B cell (primary cell): ENCODE results near the gene ELAVL2.

ENCODE experiments used
- EZH2 ChIP-seq: IDR thresholded peaks from 2 replicates; pipeline ENCODE4 v1.6.1; 2012; ENCODE audit warnings: borderline replicate concordance, low read depth, mild to moderate bottlenecking, moderate library complexity, low read length; ENCODE audit not compliant: insufficient read depth, poor library complexity, severe bottlenecking
- TF ChIP-seq, protein P1 (sequence below): fragments of 200-600 bp; IDR thresholded peaks from one replicate; pipeline ENCODE4 v1.8.0; 2022; ENCODE audit warnings: antibody characterized with exemption, mild to moderate bottlenecking

DNA sequence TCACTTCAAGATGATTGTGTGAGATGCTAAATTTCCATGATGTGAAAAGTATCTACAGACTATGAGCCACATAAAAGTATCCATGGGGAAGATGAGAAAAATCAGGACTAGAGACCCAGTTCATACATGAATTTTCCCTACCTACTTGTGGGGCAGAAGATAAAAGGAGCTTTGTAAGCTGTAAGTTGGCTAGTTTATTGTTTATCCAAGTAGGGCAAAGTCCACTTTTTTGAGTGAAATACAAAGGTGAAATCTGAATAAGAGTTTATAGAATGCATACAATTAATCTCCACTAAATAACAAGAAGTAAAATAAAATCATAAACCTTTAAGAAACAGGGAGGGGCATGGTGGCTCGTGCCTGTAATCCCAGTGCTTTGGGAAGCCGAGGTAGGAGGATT is 160.4 kb downstream of the ELAVL2 start:
- TF ChIP-seq, protein P1, sequence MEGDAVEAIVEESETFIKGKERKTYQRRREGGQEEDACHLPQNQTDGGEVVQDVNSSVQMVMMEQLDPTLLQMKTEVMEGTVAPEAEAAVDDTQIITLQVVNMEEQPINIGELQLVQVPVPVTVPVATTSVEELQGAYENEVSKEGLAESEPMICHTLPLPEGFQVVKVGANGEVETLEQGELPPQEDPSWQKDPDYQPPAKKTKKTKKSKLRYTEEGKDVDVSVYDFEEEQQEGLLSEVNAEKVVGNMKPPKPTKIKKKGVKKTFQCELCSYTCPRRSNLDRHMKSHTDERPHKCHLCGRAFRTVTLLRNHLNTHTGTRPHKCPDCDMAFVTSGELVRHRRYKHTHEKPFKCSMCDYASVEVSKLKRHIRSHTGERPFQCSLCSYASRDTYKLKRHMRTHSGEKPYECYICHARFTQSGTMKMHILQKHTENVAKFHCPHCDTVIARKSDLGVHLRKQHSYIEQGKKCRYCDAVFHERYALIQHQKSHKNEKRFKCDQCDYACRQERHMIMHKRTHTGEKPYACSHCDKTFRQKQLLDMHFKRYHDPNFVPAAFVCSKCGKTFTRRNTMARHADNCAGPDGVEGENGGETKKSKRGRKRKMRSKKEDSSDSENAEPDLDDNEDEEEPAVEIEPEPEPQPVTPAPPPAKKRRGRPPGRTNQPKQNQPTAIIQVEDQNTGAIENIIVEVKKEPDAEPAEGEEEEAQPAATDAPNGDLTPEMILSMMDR = no peak
- no peak for TF ChIP-seq EZH2
